A549 (cell line): ENCODE data around the gene LYL1.

Source experiments
- CEBPB ChIP-seq, 2 experiments: fragments of >200 bp in 1 of 2; sonication (Bioruptor Twin) in 1 of 2; formaldehyde crosslinking in 1 of 2; IDR thresholded peaks; 2 replicates each; pipeline ENCODE4 v1.6.1; 2012 to 2016
- EP300 ChIP-seq, 2 experiments: fragments of >200 bp; sonication (Bioruptor Twin); formaldehyde crosslinking; IDR thresholded peaks; 2 replicates in 1 of 2; 3 replicates in 1 of 2; pipeline ENCODE4 v1.6.1; 2016 to 2017
- MAX ChIP-seq: IDR thresholded peaks from 2 replicates; pipeline ENCODE4 v1.6.1; 2012
- MAZ ChIP-seq: fragments of 150-350 bp; IDR thresholded peaks from 2 replicates; pipeline ENCODE4 v1.6.1; 2014; ENCODE audit warnings: antibody characterized with exemption, low read depth, low read length, borderline replicate concordance
- NPAS2 ChIP-seq: fragments of 250-450 bp; sonication (Bioruptor Pico); IDR thresholded peaks from 2 replicates; pipeline ENCODE4 v1.8.0; 2022; ENCODE audit warnings: mild to moderate bottlenecking, moderate library complexity, borderline replicate concordance
- POLR2A ChIP-seq: IDR thresholded peaks from 2 replicates; pipeline ENCODE4 v1.6.1; 2012; ENCODE audit warnings: mild to moderate bottlenecking, low read length
- RAD21 ChIP-seq, 2 experiments: fragments of >200 bp in 1 of 2; sonication (Bioruptor Twin) in 1 of 2; formaldehyde crosslinking in 1 of 2; IDR thresholded peaks in 1 of 2; conservative IDR thresholded peaks in 1 of 2; 2 replicates in 1 of 2; 3 replicates in 1 of 2; pipeline ENCODE4 v1.6.1; 2012 to 2018; ENCODE audit warnings: inconsistent platforms in 1 of 2
- TF ChIP-seq, protein P1 (sequence below): fragments of >200 bp; sonication (Bioruptor Twin); formaldehyde crosslinking; IDR thresholded peaks from 3 replicates; pipeline ENCODE4 v1.5.1; 2016

DNA sequence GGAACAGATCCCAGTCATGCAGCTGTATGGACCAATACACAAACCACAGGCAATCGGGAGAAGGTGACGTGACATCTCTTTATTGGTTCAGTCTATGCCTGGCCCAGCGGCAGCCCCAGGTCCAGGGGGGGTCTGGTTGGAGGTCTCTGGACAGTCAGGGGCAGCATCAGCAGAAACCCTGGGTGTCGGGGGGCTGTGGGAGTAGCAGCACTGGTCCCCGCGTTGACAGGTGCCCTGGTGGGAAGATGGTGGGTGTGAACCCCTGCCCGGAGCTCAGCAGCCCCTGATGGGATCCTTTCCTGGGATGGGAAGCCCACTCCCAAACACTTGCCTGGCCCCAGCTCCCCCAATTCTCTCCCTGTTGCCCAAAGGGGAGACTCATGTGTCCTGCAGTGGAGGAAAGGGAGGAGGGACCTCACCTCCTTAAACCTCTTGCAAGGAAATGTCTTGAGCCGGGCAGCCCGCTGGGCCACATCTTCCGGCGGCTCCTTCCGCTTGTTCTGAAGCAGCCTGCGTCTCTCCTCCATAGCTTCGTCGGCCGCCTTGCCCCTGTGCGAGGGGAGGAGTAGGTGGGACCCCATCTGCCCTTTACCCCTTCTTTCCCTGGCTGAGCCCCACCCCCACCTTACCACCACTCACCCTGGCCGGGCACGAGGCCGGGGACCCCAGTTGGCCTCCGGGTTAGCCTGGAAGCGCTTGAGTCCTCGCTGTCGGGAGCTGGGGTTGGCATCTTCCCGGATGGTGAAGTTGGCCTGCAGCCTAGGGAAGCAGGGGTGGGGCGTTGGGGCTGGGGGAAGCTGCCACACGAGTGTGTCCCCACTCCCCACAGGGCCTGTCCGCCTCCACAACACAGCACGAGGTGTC lies 2.4 kb upstream of the LYL1 start:
- TF ChIP-seq POLR2A (no peak), NPAS2 (no peak), EP300 (IDR thresholded peaks at IDR 0.05) (no peak), MAZ (no peak), CEBPB (IDR thresholded peaks at IDR 0.05) (no peak), RAD21 (conservative IDR thresholded peaks at IDR 0.05 in 1 of 2, IDR thresholded peaks at IDR 0.05 in 1 of 2) (no peak), MAX (no peak)
- TF ChIP-seq, protein P1, sequence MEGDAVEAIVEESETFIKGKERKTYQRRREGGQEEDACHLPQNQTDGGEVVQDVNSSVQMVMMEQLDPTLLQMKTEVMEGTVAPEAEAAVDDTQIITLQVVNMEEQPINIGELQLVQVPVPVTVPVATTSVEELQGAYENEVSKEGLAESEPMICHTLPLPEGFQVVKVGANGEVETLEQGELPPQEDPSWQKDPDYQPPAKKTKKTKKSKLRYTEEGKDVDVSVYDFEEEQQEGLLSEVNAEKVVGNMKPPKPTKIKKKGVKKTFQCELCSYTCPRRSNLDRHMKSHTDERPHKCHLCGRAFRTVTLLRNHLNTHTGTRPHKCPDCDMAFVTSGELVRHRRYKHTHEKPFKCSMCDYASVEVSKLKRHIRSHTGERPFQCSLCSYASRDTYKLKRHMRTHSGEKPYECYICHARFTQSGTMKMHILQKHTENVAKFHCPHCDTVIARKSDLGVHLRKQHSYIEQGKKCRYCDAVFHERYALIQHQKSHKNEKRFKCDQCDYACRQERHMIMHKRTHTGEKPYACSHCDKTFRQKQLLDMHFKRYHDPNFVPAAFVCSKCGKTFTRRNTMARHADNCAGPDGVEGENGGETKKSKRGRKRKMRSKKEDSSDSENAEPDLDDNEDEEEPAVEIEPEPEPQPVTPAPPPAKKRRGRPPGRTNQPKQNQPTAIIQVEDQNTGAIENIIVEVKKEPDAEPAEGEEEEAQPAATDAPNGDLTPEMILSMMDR, result no peak
